ENCODE data around the gene SRI.
"Not testable (repeated sequence)": the region's sequence is repeated elsewhere in the genome, so short reads cannot be mapped to it uniquely, and the experiment has no call there.

The SRI gene, protein sequence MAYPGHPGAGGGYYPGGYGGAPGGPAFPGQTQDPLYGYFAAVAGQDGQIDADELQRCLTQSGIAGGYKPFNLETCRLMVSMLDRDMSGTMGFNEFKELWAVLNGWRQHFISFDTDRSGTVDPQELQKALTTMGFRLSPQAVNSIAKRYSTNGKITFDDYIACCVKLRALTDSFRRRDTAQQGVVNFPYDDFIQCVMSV

GRCh38 chr7:88219781-88220747, at the start of gene SRI:
Gene SRI, minus strand, starts transcription at chr7:88220038. Its CDS starts 12 bp downstream, at chr7:88220026.
- TF ChIP-seq CTCF (IDR thresholded peaks at IDR 0.05; ENCODE audit: low read depth, low read length) = peak; percentile 38
- H3K4me3 ChIP-seq (ENCODE audit: low read depth, low read length) = peak within 1 kb of the TSS; percentile 95

- no peak overlapping the region for H3K4me3 ChIP-seq (ENCODE audit: low read depth, low read length)
- TF ChIP-seq CTCF (IDR thresholded peaks at IDR 0.05; ENCODE audit: low read depth, low read length) = no peak
These were observed 49.7 kb upstream of the SRI start for GRCh38 chr7:88269586-88269985.

- H3K4me3 ChIP-seq (ENCODE audit: low read depth, low read length) = no peak overlapping the region
- TF ChIP-seq CTCF (IDR thresholded peaks at IDR 0.05; ENCODE audit: low read depth, low read length) = no peak
These were observed 49.0 kb upstream of the SRI start for GRCh38 chr7:88268858-88269257.

DNA sequence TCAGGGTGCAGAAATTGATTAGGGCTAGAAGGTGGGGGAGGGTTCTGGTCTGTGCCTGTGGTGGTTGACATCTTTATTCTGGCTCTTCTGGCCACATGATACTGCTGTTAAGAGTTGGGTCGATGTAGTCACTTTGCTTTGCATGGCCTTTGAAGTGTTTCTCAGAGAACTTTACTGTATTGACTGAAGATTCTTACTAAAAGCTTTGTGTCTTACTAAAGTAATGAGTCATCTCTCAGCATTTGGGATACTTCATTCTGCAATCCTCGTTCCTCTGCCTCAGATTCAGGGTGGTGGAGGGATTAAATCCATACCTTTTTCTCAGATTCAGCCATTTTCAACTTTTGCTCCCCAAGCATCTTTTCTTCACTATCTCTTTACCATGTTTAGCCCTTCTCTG, 48.2 kb upstream of the SRI start:
- H3K4me3 ChIP-seq (ENCODE audit: low read depth, low read length) = no peak overlapping the region
- TF ChIP-seq CTCF (IDR thresholded peaks at IDR 0.05; ENCODE audit: low read depth, low read length) = no peak

GRCh38 chr7:88267421-88267820, 47.6 kb upstream of the SRI start:
- no peak overlapping the region for H3K4me3 ChIP-seq (ENCODE audit: low read depth, low read length)
- no peak for TF ChIP-seq CTCF (IDR thresholded peaks at IDR 0.05; ENCODE audit: low read depth, low read length)

- not testable (repeated sequence) for H3K4me3 ChIP-seq (ENCODE audit: low read depth, low read length)
These were observed 45.1 kb upstream of the SRI start for GRCh38 chr7:88264987-88265386.

DNA sequence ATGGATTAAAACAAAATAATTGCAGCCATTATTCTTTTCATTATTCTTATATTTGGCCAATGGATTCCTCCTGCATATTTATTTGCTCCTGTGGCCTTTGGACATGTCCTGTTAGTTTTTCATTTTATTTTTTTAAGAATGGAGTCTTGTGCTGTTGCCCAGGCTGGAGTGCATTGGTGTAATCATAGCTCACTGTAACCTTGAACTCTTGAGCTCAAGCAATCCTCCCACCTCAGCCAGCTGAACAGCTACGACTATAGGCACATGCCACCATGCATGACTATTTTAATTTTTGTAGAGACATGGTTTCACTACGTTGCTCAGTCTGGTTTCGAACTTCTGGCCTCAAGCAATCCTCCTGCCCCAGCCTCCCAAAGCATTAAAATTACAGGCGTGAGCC, 42.7 kb upstream of the SRI start:
- no peak for TF ChIP-seq CTCF (IDR thresholded peaks at IDR 0.05; ENCODE audit: low read depth, low read length)

More for the DNA sequence above, 42.7 kb upstream of the SRI start:
- H3K4me3 ChIP-seq (ENCODE audit: low read depth, low read length) = no peak overlapping the region

Data from WI38 (cell line).